OCI-LY1 (cell line): Measurements from ENCODE around the gene HACL1.
A peak's percentile ranks its signal among the peaks of the same experiment; 100 is the strongest.

Experiments used
- H2AFZ ChIP-seq: fragments of 200-600 bp; sonication (generic), shearing (Covaris generic); 2 replicates; pipeline ENCODE4 v1.6.0; 2014; ENCODE audit warnings: antibody characterized with exemption, mild to moderate bottlenecking, low read length
- H3F3A ChIP-seq: fragments of 200-600 bp; sonication (generic), shearing (Covaris generic); 2 replicates; pipeline ENCODE4 v1.6.0; 2014; ENCODE audit warnings: mild to moderate bottlenecking, antibody characterized with exemption, low read length, moderate library complexity; ENCODE audit not compliant: insufficient read depth
- H3K27ac ChIP-seq: fragments of 200-600 bp; sonication (generic); 2 replicates; pipeline ENCODE4 v1.5.1; 2014; ENCODE audit warnings: low read length, mixed run types, mild to moderate bottlenecking, low read depth; ENCODE audit not compliant: poor library complexity, severe bottlenecking
- H3K27me3 ChIP-seq: fragments of 200-600 bp; sonication (generic); 2 replicates; pipeline ENCODE4 v1.6.0; 2014; ENCODE audit warnings: antibody characterized with exemption, mild to moderate bottlenecking, low read length, moderate library complexity; ENCODE audit not compliant: insufficient read depth
- H3K36me3 ChIP-seq: fragments of 200-600 bp; sonication (generic); 2 replicates; pipeline ENCODE4 v1.6.1; 2014; ENCODE audit warnings: mild to moderate bottlenecking, antibody characterized with exemption, low read length, moderate library complexity, mixed read lengths; ENCODE audit not compliant: insufficient read depth
- H3K4me1 ChIP-seq: fragments of 200-600 bp; sonication (generic); 2 replicates; pipeline ENCODE4 v1.5.1; 2014; ENCODE audit warnings: mild to moderate bottlenecking, low read length, moderate library complexity; ENCODE audit not compliant: insufficient read depth, severe bottlenecking
- H3K4me2 ChIP-seq: fragments of 200-600 bp; sonication (generic), shearing (Covaris generic); 2 replicates; pipeline ENCODE4 v1.6.1; 2014; ENCODE audit warnings: low read length
- H3K4me3 ChIP-seq: fragments of 200-600 bp; sonication (generic); 2 replicates; pipeline ENCODE4 v1.5.1; 2014; ENCODE audit warnings: low read length, low read depth, mild to moderate bottlenecking, mixed read lengths; ENCODE audit not compliant: poor library complexity, severe bottlenecking
- H3K79me2 ChIP-seq: fragments of 200-600 bp; shearing (Covaris generic); 2 replicates; pipeline ENCODE4 v1.6.1; 2016; ENCODE audit warnings: mixed run types, low read length, mixed read lengths; ENCODE audit not compliant: insufficient read depth
- H3K9ac ChIP-seq: fragments of 200-600 bp; sonication (generic), shearing (Covaris generic); 2 replicates; pipeline ENCODE4 v1.6.1; 2014; ENCODE audit warnings: mild to moderate bottlenecking, low read length, mixed read lengths
- H3K9me2 ChIP-seq: fragments of 200-600 bp; sonication (generic), shearing (Covaris generic); 2 replicates; pipeline ENCODE4 v1.6.1; 2014; ENCODE audit warnings: low read depth, mild to moderate bottlenecking, low read length, mixed read lengths
- H3K9me3 ChIP-seq: fragments of 200-600 bp; shearing (Covaris generic); 2 replicates; pipeline ENCODE4 v1.6.1; 2014; ENCODE audit warnings: low read length, mixed read lengths
- H4K20me1 ChIP-seq: fragments of 200-600 bp; sonication (generic), shearing (Covaris generic); 2 replicates; pipeline ENCODE4 v1.6.0; 2016; ENCODE audit warnings: mild to moderate bottlenecking, low read length; ENCODE audit not compliant: insufficient read depth
- CTCF ChIP-seq: fragments of 200-600 bp; sonication (generic), shearing (Covaris generic); IDR thresholded peaks from 2 replicates; pipeline ENCODE4 v1.5.1; 2017; ENCODE audit warnings: mild to moderate bottlenecking, antibody characterized with exemption, low read length, moderate library complexity, mixed read lengths
- EZH2 ChIP-seq: fragments of 200-600 bp; sonication (generic), shearing (Covaris generic); IDR thresholded peaks from 2 replicates; pipeline ENCODE4 v1.8.0; 2017; ENCODE audit warnings: borderline replicate concordance, mixed run types, mild to moderate bottlenecking, antibody characterized with exemption, low read length, moderate library complexity, mixed read lengths

Gene HACL1

GRCh38 chr3:15602146-15602536 is 772 bp upstream of the HACL1 start:
- peak overlapping the region; percentile 85 for H3K9ac ChIP-seq
- peaks cover 35% of the 10 kb centered on the region for H3K36me3 ChIP-seq
- no peaks in the 10 kb centered on the region for H3K27me3 ChIP-seq
- no peaks in the 10 kb centered on the region for H4K20me1 ChIP-seq
- H3K9me2 ChIP-seq, result no peaks in the 10 kb centered on the region
- peak overlapping the region; percentile 90; the same call in 1 of the 2 replicates for H2AFZ ChIP-seq
- 0 out of 2 replicates have a peak, but pooled peaks cover 4% of the 10 kb centered on the region for H3K79me2 ChIP-seq
- H3K9me3 ChIP-seq, result no peaks in the 10 kb centered on the region
- peak overlapping the region; percentile 81 for H3K27ac ChIP-seq
- H3K4me3 ChIP-seq, result peak overlapping the region; percentile 80
- H3K4me2 ChIP-seq, result peak overlapping the region; percentile 84
- H3K4me1 ChIP-seq, result peaks cover 18% of the 10 kb centered on the region
- TF ChIP-seq CTCF (no peak), EZH2 (no peak)
- no peaks in the 10 kb centered on the region for H3F3A ChIP-seq

GRCh38 chr3:15601046-15601398 is 347 bp downstream of the HACL1 start:
- H4K20me1 ChIP-seq, result no peaks in the 10 kb centered on the region
- H3K36me3 ChIP-seq, result peaks cover 45% of the 10 kb centered on the region
- H3K27me3 ChIP-seq, result no peaks in the 10 kb centered on the region
- peak overlapping the region; percentile 80 for H3K4me3 ChIP-seq
- H3K79me2 ChIP-seq, result 0 out of 2 replicates have a peak, but pooled peaks cover 4% of the 10 kb centered on the region
- H3K9me3 ChIP-seq, result no peaks in the 10 kb centered on the region
- H3K9ac ChIP-seq, result peak overlapping the region; percentile 77
- peak overlapping the region; percentile 93 for H3K4me2 ChIP-seq
- peak overlapping the region; percentile 81 for H3K27ac ChIP-seq
- H3F3A ChIP-seq, result no peaks in the 10 kb centered on the region
- H3K9me2 ChIP-seq, result no peaks in the 10 kb centered on the region
- TF ChIP-seq EZH2 (no peak), CTCF (no peak)
- peaks cover 18% of the 10 kb centered on the region for H3K4me1 ChIP-seq
- H2AFZ ChIP-seq, result no peak overlapping the region

GRCh38 chr3:15595955-15596354 is 5.4 kb downstream of the HACL1 start:
- H3K36me3 ChIP-seq, result peaks cover 53% of the 10 kb centered on the region
- no peak overlapping the region for H3K4me2 ChIP-seq

More at GRCh38 chr3:15595955-15596354, 5.4 kb downstream of the HACL1 start:
- H3K9me3 ChIP-seq, result no peaks in the 10 kb centered on the region
- no peak overlapping the region for H3K27ac ChIP-seq
- H3K27me3 ChIP-seq, result no peaks in the 10 kb centered on the region
- peaks cover 10% of the 10 kb centered on the region for H3K4me1 ChIP-seq
- 0 out of 2 replicates have a peak, but pooled peaks cover 4% of the 10 kb centered on the region for H3K79me2 ChIP-seq
- no peak overlapping the region for H3K9ac ChIP-seq
- no peaks in the 10 kb centered on the region for H3K9me2 ChIP-seq
- TF ChIP-seq EZH2 (no peak), CTCF (no peak)
- no peak overlapping the region for H2AFZ ChIP-seq
- H4K20me1 ChIP-seq, result no peaks in the 10 kb centered on the region
- no peak overlapping the region for H3K4me3 ChIP-seq
- no peaks in the 10 kb centered on the region for H3F3A ChIP-seq
